HepG2 (cell line): ENCODE results near the gene ANKZF1. TPM values are rescaled to one million over a fixed set of nuclear protein-coding genes. Genes with fewer than 3 reads are reported as not detected.

Source experiments
- ARNT2 ChIP-seq: sonication (generic); formaldehyde crosslinking; IDR thresholded peaks from 2 replicates; pipeline ENCODE4 v1.8.0; 2022; ENCODE audit warnings: mild to moderate bottlenecking, low read depth, missing genetic modification reagents, moderate library complexity
- ELF1 ChIP-seq: sonication (generic); formaldehyde crosslinking; IDR thresholded peaks from 2 replicates; pipeline ENCODE4 v1.4.0; 2020; ENCODE audit warnings: missing genetic modification reagents
- FOXM1 ChIP-seq: sonication (generic); formaldehyde crosslinking; IDR thresholded peaks from 2 replicates; pipeline ENCODE4 v1.5.0; 2020; ENCODE audit warnings: missing genetic modification reagents
- GFI1 ChIP-seq: sonication (generic); formaldehyde crosslinking; IDR thresholded peaks from 2 replicates; pipeline ENCODE4 v1.5.0; 2020; ENCODE audit warnings: missing genetic modification reagents, mild to moderate bottlenecking, borderline replicate concordance
- GLMP ChIP-seq: sonication (generic); formaldehyde crosslinking; IDR thresholded peaks from 2 replicates; pipeline ENCODE4 v1.9.0; 2021; ENCODE audit warnings: missing genetic modification reagents, mild to moderate bottlenecking, borderline replicate concordance
- HMGXB4 ChIP-seq, 2 experiments: sonication (generic) in 1 of 2; formaldehyde crosslinking in 1 of 2; IDR thresholded peaks; 2 replicates each; pipeline versions ENCODE4 v1.4.0 to v1.6.1; 2018 to 2020; ENCODE audit warnings: missing genetic modification reagents in 2 of 2, borderline replicate concordance in 1 of 2, low read depth in 1 of 2, mild to moderate bottlenecking in 1 of 2, missing biosample characterization in 1 of 2
- IRF2 ChIP-seq: IDR thresholded peaks from 2 replicates; pipeline ENCODE4 v1.6.1; 2018; ENCODE audit warnings: missing genetic modification reagents, missing compliant biosample characterization
- MAF1 ChIP-seq: sonication (generic); formaldehyde crosslinking; IDR thresholded peaks from 2 replicates; pipeline ENCODE4 v1.5.0; 2020; ENCODE audit warnings: missing genetic modification reagents, borderline replicate concordance
- RNF2 ChIP-seq: fragments of 450-650 bp; conservative IDR thresholded peaks from 2 replicates; pipeline ENCODE4 v1.6.1; 2016; ENCODE audit warnings: low read depth
- SALL2 ChIP-seq: sonication (generic); formaldehyde crosslinking; IDR thresholded peaks from 2 replicates; pipeline ENCODE4 v1.8.1; 2023; ENCODE audit warnings: mild to moderate bottlenecking, missing genetic modification reagents, inconsistent platforms
- SYNCRIP ChIP-seq: fragments of 200-400 bp; formaldehyde crosslinking; IDR thresholded peaks from 2 replicates; pipeline ENCODE4 v1.6.1; 2018; ENCODE audit warnings: mild to moderate bottlenecking, low read depth, low read length; ENCODE audit not compliant: insufficient read depth
- ZBTB20 ChIP-seq: sonication (generic); formaldehyde crosslinking; IDR thresholded peaks from 2 replicates; pipeline ENCODE4 v1.8.1; 2023; ENCODE audit warnings: missing genetic modification reagents, low read depth, mild to moderate bottlenecking, borderline replicate concordance
- ZBTB34 ChIP-seq: sonication (generic); formaldehyde crosslinking; IDR thresholded peaks from 2 replicates; pipeline ENCODE4 v1.8.0; 2022; ENCODE audit warnings: mild to moderate bottlenecking, missing genetic modification reagents
- ZBTB42 ChIP-seq: sonication (generic); formaldehyde crosslinking; IDR thresholded peaks from 2 replicates; pipeline ENCODE4 v1.5.0; 2020; ENCODE audit warnings: mild to moderate bottlenecking, missing genetic modification reagents
- ZFP37 ChIP-seq: sonication (generic); formaldehyde crosslinking; IDR thresholded peaks from 2 replicates; pipeline ENCODE4 v1.4.0; 2020; ENCODE audit warnings: missing genetic modification reagents, borderline replicate concordance
- ZFP82 ChIP-seq: sonication (generic); formaldehyde crosslinking; IDR thresholded peaks from 2 replicates; pipeline ENCODE4 v1.5.1; 2020; ENCODE audit warnings: mild to moderate bottlenecking, missing genetic modification reagents, borderline replicate concordance
- ZMAT3 ChIP-seq: sonication (generic); formaldehyde crosslinking; conservative IDR thresholded peaks from 2 replicates; pipeline ENCODE4 v1.7.0; 2021; ENCODE audit warnings: missing genetic modification reagents
- ZNF343 ChIP-seq: sonication (generic); formaldehyde crosslinking; IDR thresholded peaks from 2 replicates; pipeline ENCODE4 v1.4.0; 2020; ENCODE audit warnings: mild to moderate bottlenecking, missing genetic modification reagents
- ZNF451 ChIP-seq: sonication (generic); formaldehyde crosslinking; IDR thresholded peaks from 2 replicates; pipeline ENCODE4 v1.5.0; 2020; ENCODE audit warnings: mild to moderate bottlenecking, missing genetic modification reagents
- ZNF570 ChIP-seq: sonication (generic); formaldehyde crosslinking; IDR thresholded peaks from 2 replicates; pipeline ENCODE4 v1.4.0; 2020; ENCODE audit warnings: mild to moderate bottlenecking, missing genetic modification reagents, borderline replicate concordance
- polyA plus RNA-seq, 8 experiments: library from polyadenylated mRNA; depleted of rRNA in 3 of 8; stranded (reverse) in 7 of 8; unstranded in 1 of 8; fragments of >200 nt; fragmentation: Illumina TruSeq in 4 of 8; extraction: Trizol in 4 of 8; gene quantifications; 2 replicates each; pipeline versions ENCODE4 v1.2.1 to v1.2.3, GENCODE V29; 2011 to 2016; ENCODE audit warnings: low read depth in 4 of 8, missing spikeins in 1 of 8, mixed read lengths in 1 of 8; ENCODE audit not compliant: insufficient read depth in 1 of 8
- total RNA-seq, 5 experiments: library from RNA; depleted of rRNA; stranded (reverse); fragments of >200 nt; fragmentation: Illumina TruSeq; extraction: Trizol; gene quantifications; 2 replicates each; pipeline ENCODE4 v1.2.3, GENCODE V29; 2016; ENCODE audit warnings: low read depth in 1 of 5
- TF ChIP-seq, protein P1 (sequence below): IDR thresholded peaks from 2 replicates; pipeline ENCODE4 v1.6.1; 2012; ENCODE audit warnings: inconsistent platforms
- TF ChIP-seq, protein P2 (sequence below): IDR thresholded peaks from 2 replicates; pipeline ENCODE4 v1.6.1; 2012; ENCODE audit warnings: low read depth, low read length, improper control_type of control experiment

The ANKZF1 gene
- total and polyA plus RNA-seq, 2 of the 13 experiments (the other 11 are each of a cell fraction or from before 2014, with no cell fraction given): 25.3 to 128 TPM

GRCh38 chr2:219253753-219254589, 24.4 kb downstream of the ANKZF1 start, which contains the start of gene TUBA4A (continued):
- TF ChIP-seq GLMP: no peak
- TF ChIP-seq ZNF451: no peak
- 0 out of 2 replicates have a peak, but pooled peaks have one; percentile 51 for TF ChIP-seq ZBTB34 (CRISPR knock-in tag)
- TF ChIP-seq FOXM1 (CRISPR knock-in tag): no peak
- TF ChIP-seq ELF1 (CRISPR knock-in tag): peak; percentile 62; the same call in 1 of the 2 replicates
- TF ChIP-seq GFI1 (CRISPR knock-in tag): 0 out of 2 replicates have a peak, but pooled peaks have one; percentile 37
- TF ChIP-seq, protein P1, sequence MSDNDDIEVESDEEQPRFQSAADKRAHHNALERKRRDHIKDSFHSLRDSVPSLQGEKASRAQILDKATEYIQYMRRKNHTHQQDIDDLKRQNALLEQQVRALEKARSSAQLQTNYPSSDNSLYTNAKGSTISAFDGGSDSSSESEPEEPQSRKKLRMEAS: peak; percentile 60
- peak in 1 of 2 experiments; percentile 46; a peak in 2 of 4 replicates for TF ChIP-seq HMGXB4 (CRISPR knock-in tag; IDR thresholded peaks at IDR 0.05; ENCODE audit: borderline replicate concordance in 1 of 2, low read depth in 1 of 2)
- no peak for TF ChIP-seq ARNT2 (CRISPR knock-in tag)
- 0 out of 2 replicates have a peak, but pooled peaks have one; percentile 37 for TF ChIP-seq MAF1 (CRISPR knock-in tag)
- TF ChIP-seq RNF2: 0 out of 2 replicates have a peak, but pooled peaks have one; percentile 69
- TF ChIP-seq IRF2 (CRISPR knock-in tag): peak; percentile 34; the same call in 1 of the 2 replicates
- TF ChIP-seq ZNF570 (CRISPR knock-in tag): no peak
- TF ChIP-seq ZFP37 (CRISPR knock-in tag): 0 out of 2 replicates have a peak, but pooled peaks have one; percentile 4
- TF ChIP-seq SYNCRIP: no peak
- 0 out of 2 replicates have a peak, but pooled peaks have one; percentile 69 for TF ChIP-seq ZMAT3
- TF ChIP-seq ZBTB42 (CRISPR knock-in tag): 0 out of 2 replicates have a peak, but pooled peaks have one; percentile 67
- peak; percentile 78; the same call in 1 of the 2 replicates for TF ChIP-seq ZNF343 (CRISPR knock-in tag)
- TF ChIP-seq, protein P2, sequence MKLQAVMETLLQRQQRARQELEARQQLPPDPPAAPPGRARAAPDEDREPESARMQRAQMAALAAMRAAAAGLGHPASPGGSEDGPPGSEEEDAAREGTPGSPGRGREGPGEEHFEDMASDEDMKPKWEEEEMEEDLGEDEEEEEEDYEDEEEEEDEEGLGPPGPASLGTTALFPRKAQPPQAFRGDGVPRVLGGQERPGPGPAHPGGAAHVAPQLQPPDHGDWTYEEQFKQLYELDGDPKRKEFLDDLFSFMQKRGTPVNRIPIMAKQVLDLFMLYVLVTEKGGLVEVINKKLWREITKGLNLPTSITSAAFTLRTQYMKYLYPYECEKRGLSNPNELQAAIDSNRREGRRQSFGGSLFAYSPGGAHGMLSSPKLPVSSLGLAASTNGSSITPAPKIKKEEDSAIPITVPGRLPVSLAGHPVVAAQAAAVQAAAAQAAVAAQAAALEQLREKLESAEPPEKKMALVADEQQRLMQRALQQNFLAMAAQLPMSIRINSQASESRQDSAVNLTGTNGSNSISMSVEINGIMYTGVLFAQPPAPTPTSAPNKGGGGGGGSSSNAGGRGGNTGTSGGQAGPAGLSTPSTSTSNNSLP: no peak
- 0 out of 2 replicates have a peak, but pooled peaks have one; percentile 12 for TF ChIP-seq ZBTB20
- TF ChIP-seq ZFP82 (CRISPR knock-in tag): no peak
- TF ChIP-seq SALL2: peak; percentile 63; the same call in 1 of the 2 replicates
